Nephron progenitor cell (in vitro differentiated cells): Measurements from ENCODE around the gene SH3PXD2B.

ENCODE experiments used
- DNase-seq: peaks from one replicate; pipeline ENCODE4 v3.0.0; 2021
- H3K27ac Mint-ChIP-seq: 2 replicates; pipeline ENCODE4 v1.8.0; 2021; ENCODE audit warnings: mild to moderate bottlenecking, moderate library complexity, mixed read lengths
- H3K27me3 Mint-ChIP-seq: 2 replicates; pipeline ENCODE4 v1.8.0; 2021; ENCODE audit warnings: mild to moderate bottlenecking, low read depth, mixed read lengths; ENCODE audit not compliant: poor library complexity
- H3K36me3 Mint-ChIP-seq: 2 replicates; pipeline ENCODE4 v1.8.0; 2021; ENCODE audit warnings: low read depth, mixed read lengths
- H3K4me1 Mint-ChIP-seq: 2 replicates; pipeline ENCODE4 v1.8.0; 2021; ENCODE audit warnings: mixed read lengths
- H3K4me3 Mint-ChIP-seq: 2 replicates; pipeline ENCODE4 v1.8.0; 2021; ENCODE audit warnings: mild to moderate bottlenecking, moderate library complexity, mixed read lengths
- H3K9me3 Mint-ChIP-seq: 2 replicates; pipeline ENCODE4 v1.8.0; 2021; ENCODE audit warnings: mild to moderate bottlenecking, moderate library complexity, mixed read lengths
- TF ChIP-seq, protein P1 (sequence below): fragments of 200-600 bp; sonication (generic); IDR thresholded peaks from 2 replicates; pipeline ENCODE4 v1.5.0; 2021; ENCODE audit warnings: antibody characterized with exemption

Gene SH3PXD2B

DNA sequence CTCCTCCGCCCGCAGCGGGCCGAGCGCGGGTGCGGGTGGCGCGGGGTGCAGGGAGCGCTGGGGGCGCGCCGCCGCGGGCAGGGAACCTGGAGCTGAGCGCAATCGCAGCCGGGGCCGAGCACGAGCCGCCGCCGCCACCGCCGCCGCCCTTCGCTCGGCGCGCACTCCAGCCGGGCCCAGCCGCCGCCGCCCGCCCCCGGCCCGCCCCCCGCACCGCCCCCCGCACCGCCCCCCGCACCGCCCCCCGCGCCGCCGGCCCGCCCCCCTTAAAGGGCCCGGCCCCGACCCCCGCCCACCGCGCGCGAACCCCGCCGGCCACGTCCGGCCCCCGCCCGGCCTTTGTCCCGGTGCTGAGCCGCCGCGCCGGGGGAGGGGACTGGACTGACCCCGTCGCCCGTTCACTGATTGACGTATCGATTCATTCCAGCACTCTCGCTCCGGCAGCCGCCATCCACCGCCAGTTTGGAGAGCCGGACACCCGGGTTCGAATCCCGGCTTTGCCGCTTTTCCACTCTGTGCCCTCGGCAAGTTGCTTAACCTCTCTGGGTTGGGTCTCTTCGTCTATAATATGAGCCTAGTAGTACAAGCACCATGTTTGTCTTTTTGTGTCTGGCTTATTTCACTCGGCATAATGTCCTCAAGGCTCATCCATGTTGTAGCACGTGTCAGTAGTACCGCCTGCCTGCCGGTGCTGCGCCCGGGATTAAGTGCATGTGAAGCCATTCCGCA lies at the start of gene SH3PXD2B:
Gene SH3PXD2B, minus strand, starts transcription at position 168 of the 729 bp plus-strand sequence. CDS start 173 bp downstream, outside the sequence.
- peak; percentile 81 for DNase-seq
- peak within 1 kb of the TSS; percentile 89 for H3K4me3 Mint-ChIP-seq
- H3K9me3 Mint-ChIP-seq = no peaks in the 10 kb centered on the region
- peaks cover 80% of the 10 kb centered on the region for H3K4me1 Mint-ChIP-seq
- no peaks in the 10 kb centered on the region for H3K36me3 Mint-ChIP-seq
- TF ChIP-seq, protein P1, sequence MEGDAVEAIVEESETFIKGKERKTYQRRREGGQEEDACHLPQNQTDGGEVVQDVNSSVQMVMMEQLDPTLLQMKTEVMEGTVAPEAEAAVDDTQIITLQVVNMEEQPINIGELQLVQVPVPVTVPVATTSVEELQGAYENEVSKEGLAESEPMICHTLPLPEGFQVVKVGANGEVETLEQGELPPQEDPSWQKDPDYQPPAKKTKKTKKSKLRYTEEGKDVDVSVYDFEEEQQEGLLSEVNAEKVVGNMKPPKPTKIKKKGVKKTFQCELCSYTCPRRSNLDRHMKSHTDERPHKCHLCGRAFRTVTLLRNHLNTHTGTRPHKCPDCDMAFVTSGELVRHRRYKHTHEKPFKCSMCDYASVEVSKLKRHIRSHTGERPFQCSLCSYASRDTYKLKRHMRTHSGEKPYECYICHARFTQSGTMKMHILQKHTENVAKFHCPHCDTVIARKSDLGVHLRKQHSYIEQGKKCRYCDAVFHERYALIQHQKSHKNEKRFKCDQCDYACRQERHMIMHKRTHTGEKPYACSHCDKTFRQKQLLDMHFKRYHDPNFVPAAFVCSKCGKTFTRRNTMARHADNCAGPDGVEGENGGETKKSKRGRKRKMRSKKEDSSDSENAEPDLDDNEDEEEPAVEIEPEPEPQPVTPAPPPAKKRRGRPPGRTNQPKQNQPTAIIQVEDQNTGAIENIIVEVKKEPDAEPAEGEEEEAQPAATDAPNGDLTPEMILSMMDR = no peak
- H3K27me3 Mint-ChIP-seq = no peaks in the 10 kb centered on the region
- H3K27ac Mint-ChIP-seq = peak within 1 kb of the TSS; percentile 81

DNA sequence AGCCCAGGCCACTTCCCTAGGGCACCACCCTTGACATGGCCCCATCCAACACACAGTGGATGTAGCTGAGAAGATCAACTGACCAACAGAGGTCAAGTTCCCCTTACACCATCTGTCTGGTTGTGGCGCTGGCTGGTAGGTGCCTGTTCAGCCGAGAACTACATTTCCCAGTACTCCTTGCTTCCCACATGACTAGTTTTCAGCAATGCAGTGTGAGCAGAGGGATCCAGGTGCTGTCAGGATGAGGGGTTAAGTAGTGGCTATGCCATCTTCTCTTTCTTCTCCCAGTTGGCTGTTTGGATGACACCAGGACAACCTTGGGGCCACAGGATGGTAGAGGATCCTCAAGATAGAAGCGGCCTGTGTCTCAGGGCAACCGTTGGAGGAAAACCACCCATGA lies 48.6 kb upstream of the SH3PXD2B start:
- Mint-ChIP-seq H3K4me3 (no peak overlapping the region), H3K36me3 (no peaks in the 10 kb centered on the region), H3K27me3 (peaks cover 11% of the 10 kb centered on the region), H3K4me1 (peaks cover 51% of the 10 kb centered on the region), H3K27ac (no peak overlapping the region), H3K9me3 (no peaks in the 10 kb centered on the region)
- no peak for DNase-seq
- TF ChIP-seq, protein P1 = no peak

DNA sequence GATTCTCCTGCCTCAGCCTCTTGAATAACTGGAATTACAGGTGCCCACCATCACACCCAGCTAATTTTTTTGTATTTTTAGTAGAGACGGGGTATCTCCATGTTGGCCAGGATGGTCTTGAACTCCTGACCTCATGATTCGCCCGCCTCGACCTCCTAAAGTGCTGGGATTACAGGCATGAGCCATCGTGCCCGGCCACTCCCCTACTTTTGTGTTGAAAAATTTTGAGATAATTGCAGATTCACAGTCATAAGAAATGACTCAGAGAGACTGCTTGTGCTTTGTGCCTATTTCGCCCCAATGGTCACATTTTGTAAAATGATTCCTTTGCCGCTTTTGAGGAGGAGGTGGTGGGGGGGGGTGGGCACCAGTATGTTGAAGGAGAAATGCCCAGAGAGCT lies 48.1 kb upstream of the SH3PXD2B start:
- Mint-ChIP-seq H3K27me3 (peaks cover 17% of the 10 kb centered on the region), H3K36me3 (no peaks in the 10 kb centered on the region), H3K4me1 (peaks cover 47% of the 10 kb centered on the region), H3K9me3 (no peaks in the 10 kb centered on the region), H3K4me3 (no peak overlapping the region), H3K27ac (no peak overlapping the region)
- TF ChIP-seq, protein P1 = no peak
- DNase-seq = no peak

DNA sequence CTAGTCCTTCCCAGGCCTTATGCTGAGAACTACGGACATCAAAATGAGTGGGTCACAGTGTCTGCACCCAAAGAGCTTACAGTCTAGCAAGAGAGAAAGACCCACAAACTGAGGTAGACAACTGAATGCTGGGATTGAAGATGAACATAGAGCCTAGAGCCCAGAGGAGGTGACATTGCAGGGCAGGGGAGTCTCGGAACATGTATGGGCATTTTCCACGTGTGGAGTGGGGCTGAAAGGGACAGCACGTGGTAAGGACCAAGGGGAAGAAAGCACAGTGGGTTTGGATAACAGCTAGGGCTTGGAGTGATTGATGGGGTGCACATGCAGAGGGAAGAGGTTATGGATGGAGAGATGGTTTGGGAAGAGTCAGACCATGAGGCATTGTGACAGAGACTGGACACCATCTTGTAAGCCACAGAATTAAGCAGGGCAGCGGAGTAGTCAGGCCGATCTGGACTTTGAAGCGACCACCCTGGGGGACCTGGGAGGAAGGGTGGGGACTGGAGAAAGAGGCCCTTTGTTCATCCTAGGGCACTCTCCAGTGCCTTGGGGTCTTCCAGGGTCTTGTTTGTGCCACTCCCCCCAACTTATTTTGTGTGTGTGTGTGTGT lies 47.5 kb upstream of the SH3PXD2B start:
- Mint-ChIP-seq H3K4me3 (no peak overlapping the region), H3K27ac (no peak overlapping the region), H3K4me1 (peaks cover 47% of the 10 kb centered on the region), H3K9me3 (no peaks in the 10 kb centered on the region), H3K36me3 (no peaks in the 10 kb centered on the region), H3K27me3 (peaks cover 19% of the 10 kb centered on the region)
- no peak for DNase-seq
- TF ChIP-seq, protein P1 = no peak

DNA sequence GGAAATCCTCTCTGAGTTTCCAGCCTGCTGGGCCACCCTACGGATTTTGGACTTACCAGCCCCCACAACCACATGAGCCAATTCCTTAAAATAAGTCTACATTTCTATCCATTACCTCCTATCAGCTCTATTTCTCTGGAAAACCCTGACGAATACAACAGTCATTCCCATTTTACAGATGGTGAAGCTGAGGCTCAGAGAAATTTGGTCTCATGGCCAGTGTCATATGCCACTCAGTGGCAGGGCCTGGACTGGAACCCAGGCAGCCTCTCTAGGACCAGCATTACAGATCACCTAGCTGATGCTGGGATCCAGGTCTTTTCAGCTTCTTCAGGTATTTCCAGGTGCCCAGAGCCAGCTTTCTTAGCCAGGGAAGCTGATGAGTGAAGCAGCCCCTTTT lies 45.0 kb upstream of the SH3PXD2B start:
- no peak overlapping the region for H3K4me3 Mint-ChIP-seq
- no peak overlapping the region for H3K27ac Mint-ChIP-seq
- DNase-seq = no peak
- peaks cover 4% of the 10 kb centered on the region for H3K36me3 Mint-ChIP-seq
- peaks cover 29% of the 10 kb centered on the region for H3K27me3 Mint-ChIP-seq
- TF ChIP-seq, protein P1 = no peak
- H3K4me1 Mint-ChIP-seq = peaks cover 42% of the 10 kb centered on the region
- peaks cover 9% of the 10 kb centered on the region for H3K9me3 Mint-ChIP-seq
